ENCODE data around the gene PTTG1IP.
"Not testable (repeated sequence)": the region's sequence is repeated elsewhere in the genome, so short reads cannot be mapped to it uniquely, and the experiment has no call there.

Gene PTTG1IP

DNA sequence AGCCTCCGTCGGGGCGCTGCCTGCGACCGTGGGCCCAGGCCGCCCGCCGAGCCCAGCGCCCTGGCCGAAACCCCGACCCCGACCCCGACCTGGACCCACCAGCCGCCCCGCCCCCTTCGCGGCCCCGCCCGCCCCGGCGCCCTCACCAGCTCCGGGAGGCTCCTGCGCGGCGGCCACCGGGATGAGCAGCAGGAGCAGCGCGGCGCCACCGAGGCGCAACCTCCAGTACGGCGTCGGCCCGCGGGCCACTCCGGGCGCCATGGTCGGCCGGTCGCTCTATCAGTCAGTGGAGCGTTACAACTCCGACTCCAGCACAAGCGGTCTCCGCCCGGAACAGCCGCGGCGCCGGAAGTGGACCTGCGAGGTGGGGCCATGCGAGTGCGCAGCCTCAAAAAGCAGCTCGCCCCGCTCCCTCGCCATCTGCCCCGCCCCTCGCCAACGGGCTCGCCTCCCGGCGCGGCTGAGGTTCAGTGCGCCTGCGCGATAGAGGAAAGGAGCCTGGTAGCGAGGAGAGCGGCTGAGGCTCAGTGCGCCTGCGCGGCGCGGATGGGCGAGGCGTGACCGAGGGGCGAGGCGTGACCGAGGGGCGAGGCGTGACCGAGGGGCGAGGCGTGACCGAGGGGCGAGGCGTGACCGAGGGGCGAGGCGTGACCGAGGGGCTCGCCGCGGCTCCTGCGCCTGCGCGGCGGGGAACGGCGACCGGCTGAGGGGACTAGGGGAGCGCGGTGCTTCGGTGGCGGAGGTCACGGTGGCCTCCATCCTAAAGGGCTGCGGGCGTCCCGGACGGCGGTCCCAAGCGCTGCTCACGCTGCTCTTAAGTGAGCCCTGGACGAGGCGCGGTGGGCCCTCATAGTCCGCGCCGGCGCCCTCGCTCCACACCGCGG lies at the start of gene PTTG1IP:
Gene PTTG1IP, minus strand, starts transcription at position 335 of the 884 bp plus-strand sequence. Its CDS starts 74 bp downstream, at position 261.
- peak; percentile 100 for DNase-seq (ENCODE audit: low spot score)

DNA sequence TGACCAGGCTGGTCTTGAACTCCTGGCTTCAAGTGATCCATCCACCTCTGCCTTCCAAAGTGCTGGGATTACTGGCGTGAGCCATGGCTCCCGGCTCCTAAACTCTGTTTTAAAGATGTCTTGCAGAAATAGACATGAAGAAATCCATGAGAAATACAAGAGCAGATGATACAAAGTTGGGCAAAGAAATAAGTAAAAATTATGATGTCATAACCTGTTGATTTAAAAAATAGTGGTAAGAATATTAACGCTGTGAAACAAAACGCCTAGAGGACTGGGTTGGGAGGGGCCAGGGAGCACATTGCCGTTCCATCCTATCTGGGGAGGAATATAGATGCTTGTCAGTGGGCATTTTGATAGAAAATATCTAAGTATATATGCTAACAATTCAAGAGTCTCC lies 48.4 kb upstream of the PTTG1IP start:
- no peak for DNase-seq (ENCODE audit: low spot score)

DNA sequence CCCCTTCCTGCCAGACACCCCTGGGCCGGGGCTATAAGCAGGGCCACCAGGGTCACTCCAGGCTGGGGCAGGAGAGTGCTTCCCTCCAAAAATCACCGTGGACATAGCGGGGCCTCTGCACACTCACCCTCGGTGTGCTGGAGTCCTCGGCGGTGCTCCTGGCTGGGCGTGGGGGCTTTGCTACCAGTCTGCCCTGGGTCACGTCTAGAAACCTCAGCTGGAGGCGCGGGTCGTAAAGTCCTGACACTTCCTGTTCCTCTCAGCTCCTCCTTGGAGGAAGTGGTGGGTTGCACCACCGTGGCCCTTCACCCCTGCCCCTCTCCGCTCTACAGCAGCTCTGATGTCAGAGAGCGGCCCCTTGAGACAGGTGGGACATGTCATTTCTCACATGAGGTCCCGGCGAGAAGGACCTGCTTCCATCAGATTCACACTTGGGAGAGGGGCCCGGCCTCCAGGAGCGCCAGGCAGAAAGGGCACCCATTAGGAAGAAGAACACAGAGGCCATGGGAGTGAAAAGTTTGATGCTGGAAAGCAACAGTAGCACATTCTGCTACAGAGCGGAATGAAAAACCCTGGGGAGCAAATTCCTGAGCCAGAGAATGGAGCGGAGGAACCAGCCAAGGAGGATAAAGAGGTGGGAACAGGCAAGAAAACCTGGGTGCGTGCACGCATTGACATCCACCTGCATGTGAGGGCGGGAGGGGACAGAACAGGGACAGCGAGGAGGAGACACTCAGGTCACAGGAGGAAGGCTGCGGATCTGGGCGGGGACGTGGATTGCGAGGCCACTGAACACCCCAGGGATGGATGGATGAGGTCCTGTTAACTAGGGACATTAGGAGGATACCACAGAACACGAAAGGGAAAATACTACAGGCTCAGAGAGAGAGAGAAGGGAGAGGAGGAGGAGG lies 47.5 kb upstream of the PTTG1IP start, which contains the start of gene ITGB2:
Gene ITGB2, minus strand, starts transcription at position 206 of the 911 bp plus-strand sequence. CDS start 10,117 bp downstream, outside the sequence.
- no peak for DNase-seq (ENCODE audit: low spot score)

GRCh38 chr21:44919913-44920693 lies 46.6 kb upstream of the PTTG1IP start:
- no peak for DNase-seq (ENCODE audit: low spot score)

DNA sequence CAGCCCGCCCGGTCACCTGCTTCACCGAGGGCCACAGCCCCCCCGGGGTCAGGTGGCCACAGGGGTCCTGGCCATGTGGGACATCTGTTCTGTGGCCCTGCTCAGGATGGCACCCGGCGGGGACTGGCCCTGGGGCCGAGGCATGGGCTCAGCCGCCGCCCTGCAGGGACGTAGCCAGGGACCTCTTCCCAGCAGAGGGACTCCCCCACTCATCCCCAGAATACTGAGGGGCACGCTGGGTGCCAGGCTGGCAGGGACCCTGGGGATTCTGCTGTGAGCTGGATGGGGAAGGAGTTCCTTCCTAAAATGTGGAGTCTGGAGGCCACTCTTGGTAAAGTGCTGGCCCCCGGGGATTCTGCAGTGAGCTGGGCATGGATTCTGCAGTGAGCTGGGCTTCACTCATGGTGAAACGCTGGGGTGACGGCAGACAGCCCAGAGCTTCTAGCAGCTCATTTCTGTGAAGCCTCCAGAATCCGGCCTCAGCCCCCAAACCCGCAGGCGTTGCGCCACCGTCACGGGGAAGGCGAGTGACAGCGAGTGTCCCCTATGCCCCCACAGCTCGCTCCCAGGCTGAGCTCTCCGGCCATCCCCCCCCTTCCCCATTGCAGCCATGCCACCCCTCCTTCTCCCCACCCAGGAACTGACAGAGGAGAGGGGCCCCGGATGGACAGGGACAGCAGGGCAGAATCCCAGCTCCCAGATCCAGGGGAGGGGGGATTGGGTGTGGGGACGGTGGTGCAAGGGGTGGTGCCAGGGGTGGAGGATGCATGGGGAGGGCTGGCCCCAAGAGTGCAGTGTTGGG lies 45.8 kb upstream of the PTTG1IP start:
- no peak for DNase-seq (ENCODE audit: low spot score)

DNA sequence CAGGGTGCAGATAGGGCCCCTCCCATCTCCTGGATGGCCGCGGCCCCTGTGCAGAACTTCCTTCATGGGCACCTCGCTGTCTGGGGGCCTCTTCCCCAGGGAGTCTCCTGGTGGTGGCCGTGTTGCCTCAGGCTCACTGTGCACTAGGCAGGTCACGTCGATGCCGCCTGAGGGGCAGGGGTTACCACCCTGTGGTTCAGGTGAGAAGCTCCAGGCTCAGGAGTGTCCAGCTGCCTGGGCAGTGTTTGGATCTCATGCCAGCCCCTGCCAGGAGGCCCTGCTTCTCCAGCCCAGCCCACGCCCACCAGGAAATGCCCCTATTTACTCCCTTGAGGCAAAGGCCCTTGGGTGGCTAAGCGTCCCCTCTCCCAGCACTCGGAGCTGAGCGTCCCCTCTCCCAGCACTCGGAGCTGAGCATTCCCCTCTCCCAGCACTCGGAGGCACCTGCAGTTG lies 45.1 kb upstream of the PTTG1IP start:
- DNase-seq (ENCODE audit: low spot score) = no peak

GRCh38 chr21:44918107-44918470 lies 44.6 kb upstream of the PTTG1IP start:
- no peak for DNase-seq (ENCODE audit: low spot score)

GRCh38 chr21:44917446-44918106 lies 44.1 kb upstream of the PTTG1IP start:
- no peak for DNase-seq (ENCODE audit: low spot score)

DNA sequence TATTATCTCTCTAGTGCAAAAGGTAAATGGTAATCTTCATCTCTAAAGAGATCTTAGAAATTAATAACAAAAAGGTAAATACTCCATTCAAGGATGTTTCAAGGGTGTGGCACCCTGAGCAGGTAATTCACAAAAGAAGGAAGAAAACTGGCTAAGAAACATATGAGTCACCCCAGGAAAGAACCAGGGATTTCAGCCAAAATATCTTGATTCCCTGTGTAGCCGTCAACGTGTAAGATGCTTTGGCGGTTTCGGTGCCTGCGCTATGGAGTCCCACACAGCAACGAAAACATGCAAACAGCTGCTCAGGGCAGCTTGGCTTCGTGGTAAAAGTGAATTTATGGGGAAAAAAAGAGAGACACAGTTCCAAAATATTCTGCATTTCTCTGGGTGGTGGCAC lies 43.5 kb upstream of the PTTG1IP start:
- DNase-seq (ENCODE audit: low spot score) = no peak

DNA sequence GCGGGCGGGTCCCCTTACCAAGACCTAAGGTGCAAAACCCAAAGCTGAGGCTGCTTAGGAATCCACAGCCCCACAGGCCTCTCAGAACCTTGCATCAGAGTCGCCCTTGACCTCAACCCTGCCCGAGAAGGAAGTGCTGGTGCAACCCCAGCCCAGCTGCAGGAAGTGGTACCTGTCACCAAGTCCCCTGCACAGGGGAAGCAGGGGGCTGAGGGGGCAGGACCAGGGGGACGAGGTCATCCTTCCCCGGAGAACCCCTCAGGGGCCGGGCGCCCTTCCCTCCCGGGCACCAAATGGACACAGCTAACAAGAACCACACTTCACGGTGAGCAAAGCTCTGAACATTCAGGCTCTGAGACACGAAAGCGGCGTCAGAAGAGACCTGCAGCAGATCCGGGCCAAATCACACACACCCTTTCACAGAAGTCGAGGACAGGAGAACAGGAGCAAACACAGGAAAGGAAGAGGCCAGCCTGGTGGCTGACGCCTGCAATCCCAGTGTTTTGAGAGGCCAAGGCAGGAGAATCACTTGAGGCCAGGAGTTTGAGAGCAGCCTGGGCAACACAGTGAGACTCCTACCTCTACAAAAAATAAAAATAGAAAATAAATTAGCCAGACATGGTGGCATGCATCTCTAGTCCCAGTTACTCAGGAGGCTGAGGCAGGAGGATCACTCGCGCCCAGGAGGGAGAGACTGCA lies 40.8 kb upstream of the PTTG1IP start:
- DNase-seq (ENCODE audit: low spot score) = no peak

DNA sequence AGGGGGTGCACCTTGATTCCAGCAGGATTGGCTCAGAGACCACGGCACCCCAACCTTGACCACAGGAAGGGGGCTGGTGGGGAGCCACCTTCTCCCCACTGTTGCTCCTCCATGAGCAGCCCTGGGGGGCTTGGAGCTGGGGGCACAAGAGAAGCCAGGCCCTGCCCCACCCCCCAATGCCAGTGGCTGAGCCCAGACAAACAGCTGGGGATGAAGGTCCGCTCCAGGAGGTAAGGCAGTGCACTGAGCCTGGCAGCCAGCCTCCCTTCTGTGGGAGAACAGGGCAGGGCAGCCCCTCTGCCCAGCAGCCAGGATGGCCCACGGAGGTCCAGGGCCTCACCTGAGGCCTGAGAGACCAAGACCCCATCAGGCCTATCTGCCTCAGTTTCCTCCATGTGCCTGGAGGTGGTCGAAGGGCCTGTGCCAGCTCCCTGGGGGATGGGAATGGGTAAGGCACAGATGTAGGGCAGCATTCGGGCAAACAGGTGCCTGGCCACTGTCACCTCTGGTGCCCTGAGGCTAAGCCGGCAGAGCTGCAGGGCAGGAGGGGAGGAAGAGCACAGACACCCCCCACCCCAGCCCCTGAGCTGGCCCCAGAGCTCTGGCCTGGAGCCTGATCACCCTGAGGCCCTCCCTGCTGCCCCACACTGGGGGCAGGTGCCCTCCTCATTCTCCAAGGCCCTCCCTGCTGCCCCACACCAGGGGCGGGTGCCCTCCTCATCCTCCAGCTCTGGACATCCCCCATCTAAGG lies 40.1 kb upstream of the PTTG1IP start:
- DNase-seq (ENCODE audit: low spot score) = no peak

DNA sequence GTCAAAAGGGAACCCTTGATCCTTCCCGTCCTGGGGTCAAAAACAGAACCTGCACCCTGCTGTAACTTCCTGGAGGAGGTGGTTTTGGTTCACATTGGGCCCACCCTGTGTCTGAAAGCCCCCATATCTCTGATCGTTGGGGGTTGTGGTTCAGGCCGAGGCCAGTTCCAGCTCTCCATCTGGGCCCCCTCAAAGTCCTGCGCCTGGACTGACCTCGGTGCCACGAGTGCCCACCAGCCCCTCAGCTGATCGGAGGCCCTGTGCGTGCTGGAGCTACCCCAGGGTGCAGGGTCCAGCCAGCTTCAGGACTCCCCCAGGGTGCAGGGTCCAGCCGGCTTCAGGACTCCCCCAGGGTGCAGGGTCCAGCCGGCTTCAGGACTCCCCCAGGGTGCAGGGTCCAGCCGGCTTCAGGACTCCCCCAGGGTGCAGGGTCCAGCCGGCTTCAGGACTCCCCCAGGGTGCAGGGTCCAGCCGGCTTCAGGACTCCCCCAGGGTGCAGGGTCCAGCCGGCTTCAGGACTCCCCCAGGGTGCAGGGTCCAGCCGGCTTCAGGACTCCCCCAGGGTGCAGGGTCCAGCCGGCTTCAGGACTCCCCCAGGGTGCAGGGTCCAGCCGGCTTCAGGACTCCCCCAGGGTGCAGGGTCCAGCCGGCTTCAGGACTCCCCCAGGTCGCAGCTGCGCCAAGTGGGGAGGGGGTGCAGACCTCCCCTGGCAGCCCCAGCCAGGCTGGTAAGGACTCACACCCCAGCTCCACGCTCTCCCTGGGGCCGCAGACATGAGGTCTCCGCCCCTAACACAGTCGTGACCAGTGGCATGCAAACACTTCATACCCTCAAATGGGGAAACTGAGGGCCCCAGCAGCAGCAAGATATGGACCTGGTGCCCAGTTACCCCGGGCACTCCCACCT lies 39.3 kb upstream of the PTTG1IP start:
- DNase-seq (ENCODE audit: low spot score) = not testable (repeated sequence)

DNA sequence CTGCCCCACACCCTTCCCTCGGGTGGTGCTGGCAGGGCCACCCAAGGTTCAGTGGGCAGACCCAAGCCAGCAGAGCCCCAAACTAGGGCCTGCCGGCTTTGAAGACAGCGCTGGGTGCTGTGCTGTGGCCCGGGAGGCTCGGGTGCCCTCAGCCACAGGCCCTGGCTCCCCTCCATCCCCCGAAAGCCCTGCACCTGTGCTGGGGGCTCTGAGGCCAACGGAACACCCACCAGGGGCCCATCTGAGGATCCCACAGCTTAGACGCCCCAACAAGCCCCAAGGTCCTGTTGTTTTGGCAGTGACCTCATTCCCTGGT lies 38.6 kb upstream of the PTTG1IP start:
- DNase-seq (ENCODE audit: low spot score) = no peak

DNA sequence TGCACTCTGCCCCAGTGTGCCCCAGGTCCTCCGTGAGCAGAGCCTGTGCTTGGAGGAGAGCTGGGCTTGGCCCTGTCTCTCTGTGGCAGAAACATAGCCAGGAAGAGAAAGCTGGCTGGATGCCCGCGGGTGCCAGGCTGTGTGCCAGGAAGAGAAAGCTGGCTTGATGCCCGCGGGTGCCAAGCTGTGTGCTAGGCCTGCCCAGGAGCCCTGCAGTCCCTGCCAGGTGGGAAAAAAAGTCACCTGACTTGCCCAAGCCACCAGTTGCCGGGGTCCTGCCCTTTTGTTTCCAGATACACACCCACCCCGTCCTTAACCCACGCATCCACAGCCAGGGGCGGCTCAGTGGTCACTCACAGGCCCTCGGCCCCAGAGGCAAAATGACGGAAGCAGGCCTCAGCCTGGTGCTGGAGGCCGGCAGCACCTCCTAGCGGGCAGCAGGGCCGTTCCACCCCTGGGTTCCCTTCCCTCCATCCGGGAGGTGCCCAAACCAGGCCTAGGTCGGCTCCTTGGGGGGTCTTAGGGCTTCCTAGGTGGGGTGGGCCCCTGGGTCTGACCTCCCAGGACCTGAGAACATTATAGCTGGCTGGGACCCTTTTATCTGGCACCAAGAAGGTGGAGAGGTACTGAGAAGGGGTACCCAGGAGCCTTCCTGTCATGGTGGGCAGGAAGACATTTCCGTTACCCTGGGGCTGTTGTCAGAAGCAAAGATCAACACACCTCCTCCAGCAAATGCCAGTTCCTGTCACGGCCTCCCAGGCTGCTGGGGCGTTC lies 38.1 kb upstream of the PTTG1IP start:
- DNase-seq (ENCODE audit: low spot score) = no peak

- DNase-seq (ENCODE audit: low spot score) = no peak
Measured at GRCh38 chr21:44911068-44911383, 37.5 kb upstream of the PTTG1IP start.

GRCh38 chr21:44910229-44911067 lies 37.0 kb upstream of the PTTG1IP start:
- DNase-seq (ENCODE audit: low spot score) = no peak

GRCh38 chr21:44909719-44910118 lies 36.2 kb upstream of the PTTG1IP start:
- DNase-seq (ENCODE audit: low spot score) = no peak
